A673 (cell line): ENCODE results near the gene GZMM. TPM values are rescaled to one million over a fixed set of nuclear protein-coding genes. Genes with fewer than 3 reads are reported as not detected.
"Not testable (repeated sequence)": the region's sequence is repeated elsewhere in the genome, so short reads cannot be mapped to it uniquely, and the experiment has no call there.

ENCODE experiments used
- BruUV-seq: library from RNA; stranded (reverse); fragments of 400-500 nt; replicated peaks from 2 replicates; lab custom pipeline; 2021; lab: Mats Ljungman, UMichigan
- CTCF ChIA-PET: fragments of 300-600 bp; sonication (Branson Sonifier 250); formaldehyde crosslinking; loops from one replicate; lab custom pipeline; 2022; ENCODE audit warnings: antibody characterized with exemption; lab: Charles Lee
- POLR2A ChIA-PET: fragments of 300-600 bp; sonication (Branson Sonifier 250); formaldehyde crosslinking; loops from one replicate; lab custom pipeline; 2022; ENCODE audit warnings: antibody characterized with exemption; ENCODE audit not compliant: low non-redundant PET; lab: Charles Lee
- DNase-seq: peaks from one replicate; pipeline ENCODE4 v3.0.0-alpha.2; 2015; ENCODE audit warnings: low spot score
- H3K27ac ChIP-seq: fragments of 200-600 bp; sonication (generic); 2 replicates; pipeline ENCODE4 v1.5.1; 2016; ENCODE audit warnings: mixed run types, low read depth, mild to moderate bottlenecking, mixed read lengths, antibody characterized with exemption, low read length; ENCODE audit not compliant: poor library complexity, severe bottlenecking
- H3K27me3 ChIP-seq: fragments of 200-600 bp; sonication (generic); replicated peaks from 2 replicates; pipeline ENCODE4 v1.6.1; 2017; ENCODE audit warnings: mixed run types, low read depth, mild to moderate bottlenecking, mixed read lengths, antibody characterized with exemption, low read length; ENCODE audit not compliant: insufficient read depth, poor library complexity
- H3K36me3 ChIP-seq: fragments of 200-600 bp; sonication (generic); 2 replicates; pipeline ENCODE4 v1.6.1; 2016; ENCODE audit warnings: mixed run types, mild to moderate bottlenecking, mixed read lengths, antibody characterized with exemption, low read length; ENCODE audit not compliant: insufficient read depth, poor library complexity, severe bottlenecking
- H3K4me1 ChIP-seq: fragments of 200-600 bp; sonication (generic); 2 replicates; pipeline ENCODE4 v1.6.1; 2017; ENCODE audit warnings: mixed run types, mild to moderate bottlenecking, mixed read lengths, antibody characterized with exemption, low read length; ENCODE audit not compliant: insufficient read depth, poor library complexity, severe bottlenecking
- H3K4me3 ChIP-seq: fragments of 200-600 bp; sonication (generic); 2 replicates; pipeline ENCODE4 v1.5.1; 2016; ENCODE audit warnings: low read depth, mixed run types, mild to moderate bottlenecking, mixed read lengths, low read length; ENCODE audit not compliant: poor library complexity, severe bottlenecking
- H3K9me3 ChIP-seq: fragments of 200-600 bp; sonication (generic); 2 replicates; pipeline ENCODE4 v1.6.1; 2016; ENCODE audit warnings: mixed run types, low read depth, mild to moderate bottlenecking, mixed read lengths, antibody characterized with exemption, low read length; ENCODE audit not compliant: poor library complexity, severe bottlenecking
- EZH2 ChIP-seq: fragments of 200-600 bp; sonication (generic); IDR thresholded peaks from 2 replicates; pipeline ENCODE4 v1.6.1; 2017; ENCODE audit warnings: borderline replicate concordance, low read depth, mild to moderate bottlenecking, mixed read lengths, antibody characterized with exemption, low read length; ENCODE audit not compliant: poor library complexity, severe bottlenecking
- intact Hi-C: fragments of 100-400 bp; cut with micrococcal nuclease; formaldehyde crosslinking; loops from one replicate; pipeline ENCODE4 v1.10.0; 2022; ENCODE audit not compliant: unreplicated experiment
- total RNA-seq: library from RNA; stranded (reverse); gene quantifications from 2 replicates; pipeline ENCODE4 v1.2.3, GENCODE V29; 2021
- TF ChIP-seq, protein P1 (sequence below): fragments of 300-800, 200-600 bp; sonication (generic); conservative IDR thresholded peaks from 2 replicates; pipeline ENCODE4 v1.5.1; 2017; ENCODE audit warnings: low read depth, mild to moderate bottlenecking, antibody characterized with exemption, low read length, moderate library complexity, mixed read lengths

Gene GZMM
- total RNA-seq, 1 experiment from 2014 or later = 2.5 TPM

DNA sequence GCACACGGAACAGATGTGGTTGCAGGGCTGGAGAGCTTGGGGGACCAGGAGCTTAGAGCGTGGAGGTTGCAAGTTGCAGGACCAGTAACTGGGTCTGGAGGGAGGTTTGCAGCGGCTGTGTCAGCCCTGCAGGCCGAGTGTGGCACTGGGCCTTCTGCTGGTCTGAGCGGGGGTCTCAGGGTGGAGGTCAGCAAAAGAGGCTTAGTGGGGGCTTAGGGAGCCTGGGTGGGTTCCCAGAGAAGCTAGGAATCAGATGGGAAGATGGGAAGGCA, 40.1 kb downstream of the GZMM start:
- intact Hi-C loops = no loop called here
- H3K4me3 ChIP-seq = no peak overlapping the region
- no peak for DNase-seq
- no peaks in the 10 kb centered on the region for H3K27me3 ChIP-seq
- no peak overlapping the region for H3K27ac ChIP-seq
- CTCF ChIA-PET = interaction anchor here (0.6 to 1.2 kb wide), 3 partner anchors 9 to 150 kb away, joined by 3 to 4 read pairs (median 4); no protein-coding TSS in a partner anchor
- H3K36me3 ChIP-seq = peaks cover 43% of the 10 kb centered on the region
- no peak for TF ChIP-seq EZH2
- TF ChIP-seq, protein P1, sequence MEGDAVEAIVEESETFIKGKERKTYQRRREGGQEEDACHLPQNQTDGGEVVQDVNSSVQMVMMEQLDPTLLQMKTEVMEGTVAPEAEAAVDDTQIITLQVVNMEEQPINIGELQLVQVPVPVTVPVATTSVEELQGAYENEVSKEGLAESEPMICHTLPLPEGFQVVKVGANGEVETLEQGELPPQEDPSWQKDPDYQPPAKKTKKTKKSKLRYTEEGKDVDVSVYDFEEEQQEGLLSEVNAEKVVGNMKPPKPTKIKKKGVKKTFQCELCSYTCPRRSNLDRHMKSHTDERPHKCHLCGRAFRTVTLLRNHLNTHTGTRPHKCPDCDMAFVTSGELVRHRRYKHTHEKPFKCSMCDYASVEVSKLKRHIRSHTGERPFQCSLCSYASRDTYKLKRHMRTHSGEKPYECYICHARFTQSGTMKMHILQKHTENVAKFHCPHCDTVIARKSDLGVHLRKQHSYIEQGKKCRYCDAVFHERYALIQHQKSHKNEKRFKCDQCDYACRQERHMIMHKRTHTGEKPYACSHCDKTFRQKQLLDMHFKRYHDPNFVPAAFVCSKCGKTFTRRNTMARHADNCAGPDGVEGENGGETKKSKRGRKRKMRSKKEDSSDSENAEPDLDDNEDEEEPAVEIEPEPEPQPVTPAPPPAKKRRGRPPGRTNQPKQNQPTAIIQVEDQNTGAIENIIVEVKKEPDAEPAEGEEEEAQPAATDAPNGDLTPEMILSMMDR = no peak
- no TSS peak for BruUV-seq
- H3K9me3 ChIP-seq = no peaks in the 10 kb centered on the region
- POLR2A ChIA-PET = no interaction called here
- peaks cover 8% of the 10 kb centered on the region for H3K4me1 ChIP-seq

DNA sequence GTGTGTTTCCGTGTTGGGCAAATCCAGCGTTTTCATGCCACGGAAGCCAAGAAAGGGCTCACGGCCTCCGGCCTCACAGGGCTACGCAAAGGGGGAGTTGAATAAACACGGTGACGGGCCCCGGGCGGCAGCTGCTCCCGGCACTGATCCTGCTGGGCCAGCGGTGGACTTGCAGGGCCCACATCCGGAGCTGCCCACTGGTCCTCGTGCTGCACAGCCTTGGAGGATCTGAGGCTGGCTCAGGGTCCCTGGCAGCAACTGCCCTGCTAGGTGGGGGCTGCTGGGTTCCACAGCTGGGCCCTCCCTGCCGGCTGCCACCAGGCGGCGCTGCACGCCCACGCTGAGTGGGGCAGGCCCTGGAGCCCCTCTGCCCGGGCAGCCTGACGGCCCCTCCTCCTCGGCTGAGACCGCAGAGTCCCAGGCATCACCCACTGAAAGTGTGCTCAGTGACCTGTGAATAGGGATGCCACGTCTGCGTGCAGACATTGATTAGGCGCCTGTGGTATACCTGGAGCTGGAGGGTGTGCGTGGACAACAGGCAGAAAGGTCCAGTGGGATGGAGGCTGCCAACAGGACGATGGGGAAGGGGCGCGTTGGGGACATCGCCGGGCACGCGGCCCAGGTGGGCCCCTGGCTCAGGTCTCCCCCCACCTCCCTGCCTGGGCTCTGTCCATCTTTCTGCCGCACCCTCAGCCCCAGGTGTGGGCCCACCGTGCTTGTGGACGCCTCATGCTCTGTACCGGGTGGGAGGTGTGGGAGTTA, 40.6 kb downstream of the GZMM start:
- intact Hi-C loops = loop anchor here (5.0 kb wide), 2 partner anchors 43 to 148 kb away; no protein-coding TSS in a partner anchor
- Histone ChIP-seq H3K27ac (no peak overlapping the region), H3K9me3 (no peaks in the 10 kb centered on the region), H3K4me1 (peaks cover 13% of the 10 kb centered on the region), H3K36me3 (peaks cover 40% of the 10 kb centered on the region), H3K27me3 (no peaks in the 10 kb centered on the region), H3K4me3 (no peak overlapping the region)
- BruUV-seq = no TSS peak
- DNase-seq = peak; percentile 83
- ChIA-PET POLR2A (no interaction called here), CTCF (interaction anchor here (0.6 to 1.2 kb wide), 3 partner anchors 9 to 150 kb away, joined by 3 to 4 read pairs (median 4); no protein-coding TSS in a partner anchor)
- TF ChIP-seq, protein P1 = peak; percentile 98
- no peak for TF ChIP-seq EZH2

DNA sequence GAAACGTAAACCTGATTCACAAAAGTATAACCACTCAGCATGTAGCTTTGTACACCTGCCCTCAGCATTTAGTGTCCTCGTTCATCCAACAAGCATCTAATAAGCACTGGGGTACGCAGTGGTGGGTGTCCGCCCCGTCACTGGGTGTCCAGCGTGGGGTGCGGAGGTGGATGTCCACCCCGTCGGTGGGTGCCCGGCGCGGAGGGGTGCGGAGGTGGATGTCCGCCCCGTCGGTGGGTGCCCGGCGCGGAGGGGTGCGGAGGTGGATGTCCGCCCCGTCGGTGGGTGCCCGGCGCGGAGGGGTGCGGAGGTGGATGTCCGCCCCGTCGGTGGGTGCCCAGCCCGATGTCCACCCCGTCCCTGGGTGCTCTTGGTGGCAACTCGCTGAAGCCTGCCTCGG, 41.3 kb downstream of the GZMM start:
- DNase-seq, H3K27me3 ChIP-seq, POLR2A ChIA-PET, H3K4me3 ChIP-seq, H3K9me3 ChIP-seq, H3K27ac ChIP-seq, BruUV-seq: not testable (repeated sequence)
- intact Hi-C loops = loop anchor here (5.0 kb wide), 2 partner anchors 42 to 147 kb away; no protein-coding TSS in a partner anchor
- CTCF ChIA-PET = interaction anchor here (0.6 to 1.2 kb wide), 3 partner anchors 10 to 294 kb away, joined by 3 to 4 read pairs (median 4); no protein-coding TSS in a partner anchor
- H3K4me1 ChIP-seq = peaks cover 13% of the 10 kb centered on the region
- peaks cover 34% of the 10 kb centered on the region for H3K36me3 ChIP-seq
